Fibroblast of mammary gland (primary cell): ENCODE measurements around the gene UBASH3A.

Experiments used
- DNase-seq: peaks from one replicate; pipeline ENCODE4 v3.0.0-alpha.2; 2010; ENCODE audit warnings: low read depth
- H3K4me3 ChIP-seq: 2 replicates; pipeline ENCODE4 v1.5.1; 2011; ENCODE audit warnings: low read depth, mild to moderate bottlenecking, low read length, moderate library complexity; ENCODE audit not compliant: control insufficient read depth
- CTCF ChIP-seq: conservative IDR thresholded peaks from 2 replicates; pipeline ENCODE4 v1.5.1; 2011; ENCODE audit warnings: low read depth, low read length, inconsistent platforms; ENCODE audit not compliant: control insufficient read depth, insufficient read depth

Gene UBASH3A

GRCh38 chr21:42413500-42413899, 9.8 kb downstream of the UBASH3A start:
- no peak overlapping the region for H3K4me3 ChIP-seq
- no peak for TF ChIP-seq CTCF
- no peak for DNase-seq

- TF ChIP-seq CTCF = no peak
- no peak overlapping the region for H3K4me3 ChIP-seq
- DNase-seq = no peak
Observed at GRCh38 chr21:42414066-42414465, 10.4 kb downstream of the UBASH3A start.

- DNase-seq = no peak
- no peak for TF ChIP-seq CTCF
- H3K4me3 ChIP-seq = no peak overlapping the region
Observed at GRCh38 chr21:42414553-42414927, 10.8 kb downstream of the UBASH3A start.

- peak; percentile 88 for DNase-seq
- no peak for TF ChIP-seq CTCF
- no peak overlapping the region for H3K4me3 ChIP-seq
Observed at GRCh38 chr21:42414928-42415769, 11.4 kb downstream of the UBASH3A start.

- no peak for TF ChIP-seq CTCF
- no peak for DNase-seq
Observed at GRCh38 chr21:42417533-42417932, 13.8 kb downstream of the UBASH3A start.

GRCh38 chr21:42418886-42419285, 15.2 kb downstream of the UBASH3A start:
- no peak overlapping the region for H3K4me3 ChIP-seq
- DNase-seq = no peak
- no peak for TF ChIP-seq CTCF

More at GRCh38 chr21:42417533-42417932, 13.8 kb downstream of the UBASH3A start:
- no peak overlapping the region for H3K4me3 ChIP-seq
